ENCODE measurements around the gene TRMT13.

TRMT13 gene, protein sequence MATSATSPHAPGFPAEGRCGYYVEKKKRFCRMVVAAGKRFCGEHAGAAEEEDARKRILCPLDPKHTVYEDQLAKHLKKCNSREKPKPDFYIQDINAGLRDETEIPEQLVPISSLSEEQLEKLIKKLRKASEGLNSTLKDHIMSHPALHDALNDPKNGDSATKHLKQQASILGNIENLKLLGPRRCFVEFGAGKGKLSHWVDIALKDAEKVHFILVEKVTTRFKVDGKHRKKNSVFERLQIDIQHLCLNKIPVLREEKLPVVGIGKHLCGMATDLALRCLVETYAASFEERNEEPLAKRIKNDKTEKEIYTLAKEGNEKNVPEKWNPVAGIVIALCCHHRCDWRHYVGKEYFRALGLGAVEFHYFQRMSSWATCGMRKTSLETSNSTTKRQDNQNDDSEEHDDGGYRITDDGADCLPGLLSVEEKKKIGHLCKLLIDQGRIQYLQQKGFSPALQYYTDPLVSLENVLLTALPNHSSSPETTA

DNA sequence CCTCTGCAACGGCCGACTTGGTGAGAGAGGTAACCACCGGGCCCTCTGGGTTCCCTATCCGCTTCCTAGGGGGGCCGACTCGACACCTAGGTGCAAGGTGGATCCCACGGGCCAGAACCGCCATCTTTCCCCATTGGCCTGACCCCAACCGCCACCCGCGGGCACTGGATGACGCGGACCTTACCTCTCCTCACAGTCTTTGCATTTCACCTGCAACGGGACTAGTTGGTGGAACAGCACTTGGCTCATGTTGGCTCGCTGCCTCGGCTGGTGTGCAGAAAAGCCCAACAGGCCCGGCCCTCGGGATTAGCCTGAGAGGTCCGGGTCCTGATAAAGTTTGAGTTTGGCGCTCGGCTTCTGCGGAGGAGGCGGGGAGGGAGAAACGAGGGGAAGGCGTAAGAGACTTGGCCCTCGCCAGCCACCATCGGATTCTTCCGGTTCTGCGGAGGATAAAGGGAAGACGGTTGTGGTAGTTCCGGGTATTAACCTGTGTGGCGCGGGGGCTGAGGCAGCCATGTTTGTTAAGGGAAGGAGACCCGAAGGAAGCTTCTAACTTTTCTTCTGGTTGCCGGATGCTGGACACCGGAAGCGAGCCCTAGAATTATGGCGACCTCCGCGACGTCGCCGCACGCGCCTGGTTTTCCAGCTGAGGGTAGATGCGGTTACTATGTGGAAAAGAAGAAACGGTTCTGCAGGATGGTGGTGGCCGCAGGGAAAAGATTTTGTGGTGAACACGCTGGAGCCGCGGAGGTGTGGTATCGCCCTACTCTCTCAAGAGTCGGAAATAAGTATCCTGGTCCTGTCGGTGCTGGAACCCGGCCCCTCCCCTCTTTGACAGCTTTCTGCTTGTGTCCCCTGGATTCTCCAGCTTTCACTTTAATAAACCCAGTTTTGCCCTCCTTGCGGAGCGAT, at the start of gene TRMT13, which contains the start of gene SASS6:
Gene TRMT13, plus strand, starts transcription at position 598 of the 912 bp plus-strand sequence. Its CDS starts 6 bp downstream, at position 604.
Gene SASS6, minus strand, starts transcription at position 365 of the 912 bp plus-strand sequence. Its CDS starts 116 bp downstream, at position 249.
- Histone ChIP-seq H3K9me3 (ENCODE audit: insufficient read depth, low read length) (no peaks in the 10 kb centered on the region), H3K9ac (ENCODE audit: insufficient read length, low read depth) (peak within 1 kb of the TSS; percentile 93), H3K36me3 (ENCODE audit: insufficient read depth, insufficient read length, low read length) (peaks cover 14% of the 10 kb centered on the region), H3K27me3 (ENCODE audit: insufficient read depth, insufficient read length) (no peaks in the 10 kb centered on the region), H3K4me3 (ENCODE audit: insufficient read length, low read depth) (peak within 1 kb of the TSS; percentile 98), H3K4me1 (ENCODE audit: insufficient read depth, insufficient read length) (no peaks in the 10 kb centered on the region)
- DNase-seq (ENCODE audit: low read depth, low spot score) = peak; percentile 95
- TF ChIP-seq ZNF274 (IDR thresholded peaks at IDR 0.05; ENCODE audit: low read depth, low read length) (no peak), SUZ12 (IDR thresholded peaks at IDR 0.05; ENCODE audit: extremely low read depth, insufficient read depth, insufficient read length) (no peak), YY1 (IDR thresholded peaks at IDR 0.05; ENCODE audit: insufficient read depth, insufficient read length) (peak; percentile 98)

DNA sequence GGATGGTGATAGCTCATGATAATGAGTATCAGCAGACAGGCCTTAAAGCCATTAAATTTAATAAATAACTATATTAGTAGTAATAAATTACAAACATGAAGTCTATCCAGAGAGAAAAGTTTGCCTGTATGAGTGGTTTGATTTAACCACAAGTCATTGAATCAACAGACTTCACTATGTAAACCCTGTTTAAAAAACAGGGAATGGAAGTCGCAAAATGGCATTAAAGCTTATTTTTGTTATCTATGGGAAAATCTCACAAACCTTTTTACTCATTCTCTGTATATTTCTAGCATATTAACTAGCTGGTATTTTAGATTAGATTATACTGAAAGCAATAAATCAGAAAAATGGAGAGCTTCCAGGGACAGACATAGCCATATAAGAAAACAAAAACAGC, 45.6 kb upstream of the TRMT13 start:
- Histone ChIP-seq H3K9me3 (ENCODE audit: insufficient read depth, low read length) (no peaks in the 10 kb centered on the region), H3K4me1 (ENCODE audit: insufficient read depth, insufficient read length) (no peaks in the 10 kb centered on the region), H3K27me3 (ENCODE audit: insufficient read depth, insufficient read length) (no peaks in the 10 kb centered on the region), H3K9ac (ENCODE audit: insufficient read length, low read depth) (no peak overlapping the region), H3K36me3 (ENCODE audit: insufficient read depth, insufficient read length, low read length) (peaks cover 41% of the 10 kb centered on the region), H3K4me3 (ENCODE audit: insufficient read length, low read depth) (no peak overlapping the region)
- no peak for DNase-seq (ENCODE audit: low read depth, low spot score)
- TF ChIP-seq SUZ12 (IDR thresholded peaks at IDR 0.05; ENCODE audit: extremely low read depth, insufficient read depth, insufficient read length) = no peak
- no peak for TF ChIP-seq ZNF274 (IDR thresholded peaks at IDR 0.05; ENCODE audit: low read depth, low read length)
- TF ChIP-seq YY1 (IDR thresholded peaks at IDR 0.05; ENCODE audit: insufficient read depth, insufficient read length) = no peak

DNA sequence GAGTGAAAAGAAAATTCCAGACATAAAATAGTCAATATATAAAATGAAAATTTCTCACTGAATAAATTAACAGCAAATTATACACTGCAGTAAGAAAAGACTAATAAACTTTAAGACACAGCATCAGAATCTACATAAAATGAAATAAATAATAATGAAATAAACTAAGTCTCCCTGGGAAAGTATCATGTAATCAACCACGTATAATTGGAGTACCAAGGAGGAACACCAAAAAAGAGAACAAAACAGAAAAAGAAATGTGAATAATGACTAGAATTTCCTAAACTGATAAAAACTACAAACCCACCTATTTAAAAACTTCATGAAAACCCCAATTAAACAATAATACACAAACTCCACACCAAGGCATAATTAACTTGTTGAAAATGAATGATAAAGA, 43.9 kb upstream of the TRMT13 start:
- no peak for TF ChIP-seq SUZ12 (IDR thresholded peaks at IDR 0.05; ENCODE audit: extremely low read depth, insufficient read depth, insufficient read length)
- no peak for TF ChIP-seq YY1 (IDR thresholded peaks at IDR 0.05; ENCODE audit: insufficient read depth, insufficient read length)
- no peak for TF ChIP-seq ZNF274 (IDR thresholded peaks at IDR 0.05; ENCODE audit: low read depth, low read length)
- Histone ChIP-seq H3K36me3 (ENCODE audit: insufficient read depth, insufficient read length, low read length) (peaks cover 38% of the 10 kb centered on the region), H3K4me1 (ENCODE audit: insufficient read depth, insufficient read length) (no peaks in the 10 kb centered on the region)

DNA sequence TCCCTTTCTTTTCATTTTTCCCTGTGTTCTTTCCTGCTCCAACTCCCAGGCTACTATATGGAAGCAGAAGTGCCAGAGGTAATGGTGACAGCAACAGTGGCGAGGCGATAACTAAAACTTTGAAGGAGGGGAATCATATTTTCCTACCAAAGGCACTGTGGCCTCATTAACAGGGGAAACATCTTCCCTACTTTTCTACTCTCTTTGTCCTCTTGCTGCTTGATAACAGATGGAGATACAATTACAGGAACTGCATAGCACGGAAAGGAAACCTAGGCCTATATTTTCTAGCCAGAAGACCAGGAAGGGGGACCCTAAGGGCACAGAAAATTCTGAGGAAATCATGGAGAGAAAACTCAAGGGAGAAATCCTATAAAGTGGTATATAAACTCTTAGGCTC, 42.5 kb upstream of the TRMT13 start:
- H3K9ac ChIP-seq (ENCODE audit: insufficient read length, low read depth) = no peak overlapping the region
- no peaks in the 10 kb centered on the region for H3K27me3 ChIP-seq (ENCODE audit: insufficient read depth, insufficient read length)
- peaks cover 30% of the 10 kb centered on the region for H3K36me3 ChIP-seq (ENCODE audit: insufficient read depth, insufficient read length, low read length)
- H3K4me1 ChIP-seq (ENCODE audit: insufficient read depth, insufficient read length) = no peaks in the 10 kb centered on the region
- no peak for DNase-seq (ENCODE audit: low read depth, low spot score)
- TF ChIP-seq SUZ12 (IDR thresholded peaks at IDR 0.05; ENCODE audit: extremely low read depth, insufficient read depth, insufficient read length) (no peak), ZNF274 (IDR thresholded peaks at IDR 0.05; ENCODE audit: low read depth, low read length) (no peak), YY1 (IDR thresholded peaks at IDR 0.05; ENCODE audit: insufficient read depth, insufficient read length) (no peak)
- H3K4me3 ChIP-seq (ENCODE audit: insufficient read length, low read depth) = no peak overlapping the region
- no peaks in the 10 kb centered on the region for H3K9me3 ChIP-seq (ENCODE audit: insufficient read depth, low read length)

More for the DNA sequence above, 43.9 kb upstream of the TRMT13 start:
- DNase-seq (ENCODE audit: low read depth, low spot score) = no peak
- Histone ChIP-seq H3K9me3 (ENCODE audit: insufficient read depth, low read length) (no peaks in the 10 kb centered on the region), H3K9ac (ENCODE audit: insufficient read length, low read depth) (no peak overlapping the region), H3K27me3 (ENCODE audit: insufficient read depth, insufficient read length) (no peaks in the 10 kb centered on the region), H3K4me3 (ENCODE audit: insufficient read length, low read depth) (no peak overlapping the region)

DNA sequence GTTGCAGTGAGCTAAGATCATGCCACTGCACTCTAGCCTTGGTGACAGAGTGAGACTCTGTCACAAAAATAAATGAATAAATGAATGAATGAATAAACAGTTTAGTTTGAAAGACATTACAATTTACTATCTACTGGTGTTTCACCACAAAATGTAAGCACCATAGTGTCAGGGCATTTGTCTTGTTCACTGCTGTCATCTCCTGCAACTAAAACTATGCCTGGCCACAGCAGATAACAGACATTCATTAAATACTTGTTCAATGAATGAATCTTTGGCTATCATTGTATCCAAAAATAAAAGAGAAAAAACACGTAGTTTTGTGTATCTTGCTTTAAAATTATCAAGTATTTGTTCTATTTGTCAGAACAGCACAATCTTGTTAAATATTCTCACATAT, 32.8 kb upstream of the TRMT13 start:
- no peak overlapping the region for H3K4me3 ChIP-seq (ENCODE audit: insufficient read length, low read depth)
- H3K9ac ChIP-seq (ENCODE audit: insufficient read length, low read depth) = no peak overlapping the region
- H3K9me3 ChIP-seq (ENCODE audit: insufficient read depth, low read length) = no peaks in the 10 kb centered on the region
- H3K36me3 ChIP-seq (ENCODE audit: insufficient read depth, insufficient read length, low read length) = peaks cover 59% of the 10 kb centered on the region
- no peaks in the 10 kb centered on the region for H3K27me3 ChIP-seq (ENCODE audit: insufficient read depth, insufficient read length)
- TF ChIP-seq SUZ12 (IDR thresholded peaks at IDR 0.05; ENCODE audit: extremely low read depth, insufficient read depth, insufficient read length) = no peak
- no peak for TF ChIP-seq YY1 (IDR thresholded peaks at IDR 0.05; ENCODE audit: insufficient read depth, insufficient read length)
- TF ChIP-seq ZNF274 (IDR thresholded peaks at IDR 0.05; ENCODE audit: low read depth, low read length) = no peak
- H3K4me1 ChIP-seq (ENCODE audit: insufficient read depth, insufficient read length) = no peaks in the 10 kb centered on the region
- DNase-seq (ENCODE audit: low read depth, low spot score) = no peak

DNA sequence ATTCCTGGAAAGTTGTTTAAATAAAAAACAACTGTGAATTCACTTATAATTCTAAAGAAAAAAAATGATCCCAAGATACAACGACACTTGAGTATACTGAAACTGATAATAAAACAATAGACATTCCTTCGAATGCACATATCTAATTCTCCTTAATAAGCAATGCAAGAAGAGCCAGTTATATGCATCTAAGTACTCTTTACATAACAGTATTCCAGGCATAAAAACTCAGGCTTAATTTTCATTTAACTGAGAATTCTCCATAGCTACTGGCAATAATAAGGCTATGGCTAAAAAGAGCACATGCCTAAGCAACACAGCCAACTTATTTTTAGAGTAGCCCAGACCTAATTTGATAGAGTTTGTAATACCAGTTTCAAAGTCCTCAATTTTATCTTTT, 31.4 kb upstream of the TRMT13 start:
- peaks cover 68% of the 10 kb centered on the region for H3K36me3 ChIP-seq (ENCODE audit: insufficient read depth, insufficient read length, low read length)
- no peak overlapping the region for H3K9ac ChIP-seq (ENCODE audit: insufficient read length, low read depth)
- no peaks in the 10 kb centered on the region for H3K4me1 ChIP-seq (ENCODE audit: insufficient read depth, insufficient read length)
- no peak for TF ChIP-seq SUZ12 (IDR thresholded peaks at IDR 0.05; ENCODE audit: extremely low read depth, insufficient read depth, insufficient read length)
- no peak for TF ChIP-seq YY1 (IDR thresholded peaks at IDR 0.05; ENCODE audit: insufficient read depth, insufficient read length)
- TF ChIP-seq ZNF274 (IDR thresholded peaks at IDR 0.05; ENCODE audit: low read depth, low read length) = no peak
- no peaks in the 10 kb centered on the region for H3K27me3 ChIP-seq (ENCODE audit: insufficient read depth, insufficient read length)
- no peak overlapping the region for H3K4me3 ChIP-seq (ENCODE audit: insufficient read length, low read depth)
- no peaks in the 10 kb centered on the region for H3K9me3 ChIP-seq (ENCODE audit: insufficient read depth, low read length)
- no peak for DNase-seq (ENCODE audit: low read depth, low spot score)

Measured in NT2/D1 (cell line).